ENCODE results near the gene TFF3.

Gene TFF3

DNA sequence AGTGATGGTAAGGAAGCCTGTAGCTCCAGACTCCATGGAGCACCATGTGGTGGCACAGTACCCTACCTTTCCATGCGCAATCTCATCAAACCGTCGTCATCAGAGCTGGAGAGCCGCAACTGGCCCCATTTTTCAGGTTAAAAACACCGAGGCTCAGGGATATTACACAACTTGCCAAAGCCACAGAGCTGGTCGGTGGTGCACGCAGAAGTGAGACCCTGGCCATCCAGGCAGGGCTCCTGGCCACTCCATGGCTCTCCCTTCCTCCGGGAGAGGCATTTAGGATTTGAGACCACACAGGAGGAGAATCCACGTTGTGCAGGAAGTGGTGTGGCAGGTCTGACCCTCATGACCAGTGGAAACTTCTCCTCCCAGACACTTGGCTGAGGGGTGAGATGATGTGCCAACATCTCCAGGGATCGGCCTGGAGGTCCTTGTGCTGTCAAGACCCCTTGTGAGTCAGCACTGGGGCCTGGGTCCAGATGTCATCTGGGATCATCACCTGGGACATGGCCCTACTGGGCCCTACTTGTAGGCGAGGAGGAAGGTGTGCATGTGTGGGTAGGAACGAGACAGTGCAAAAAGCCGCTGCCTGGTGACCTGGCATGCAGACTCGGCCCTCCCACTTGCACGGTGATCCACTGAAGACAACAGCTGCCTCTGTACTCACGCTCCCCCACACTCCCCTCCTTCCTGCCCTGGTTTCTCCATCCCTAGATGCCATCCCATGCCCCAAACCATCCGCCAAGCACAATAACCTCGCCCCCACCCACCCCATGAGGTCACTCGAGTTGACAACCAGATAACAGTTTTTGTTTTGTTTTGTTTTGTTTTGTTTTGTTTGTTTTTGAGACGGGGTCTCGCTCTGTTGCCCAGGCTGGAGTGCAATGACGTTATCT is 10.4 kb downstream of the TFF3 start:
- H3K4ac ChIP-seq (ENCODE audit: low read depth in 1 of 2, low read length in 2 of 2) = no peak overlapping the region
- H2BK15ac ChIP-seq (ENCODE audit: low read depth, poor library complexity, severe bottlenecking) = no peak overlapping the region
- H2BK120ac ChIP-seq (ENCODE audit: low read depth, low read length) = no peak overlapping the region
- no peak overlapping the region for H4K8ac ChIP-seq (ENCODE audit: low read length)
- H3K79me1 ChIP-seq (replicated peaks; ENCODE audit: low read length, poor library complexity, severe bottlenecking) = no peaks in the 10 kb centered on the region
- no peak overlapping the region for H3K4me2 ChIP-seq (ENCODE audit: low read length, poor library complexity, severe bottlenecking)
- H3K4me1 ChIP-seq (ENCODE audit: control insufficient read depth, insufficient read depth, low read depth, low read length) = peaks cover 9% of the 10 kb centered on the region
- H3K9ac ChIP-seq (ENCODE audit: low read length) = no peak overlapping the region
- no peak overlapping the region for H3K27ac ChIP-seq (ENCODE audit: low read length, poor library complexity, severe bottlenecking)
- peaks cover 56 to 88% of the 10 kb centered on the region in 2 experiments for H3K27me3 ChIP-seq (ENCODE audit: control insufficient read depth in 1 of 2, insufficient read depth in 1 of 2, low read length in 2 of 2)
- H4K91ac ChIP-seq (ENCODE audit: low read length) = no peak overlapping the region
- H3K4me3 ChIP-seq (ENCODE audit: insufficient read depth in 1 of 2, low read depth in 1 of 2, low read length in 2 of 2) = no peak overlapping the region
- H2BK5ac ChIP-seq (ENCODE audit: low read depth, low read length, poor library complexity, severe bottlenecking) = no peak overlapping the region
- no peak for DNase-seq
- H3K23ac ChIP-seq (ENCODE audit: low read length in 2 of 2) = no peak overlapping the region
- no peaks in the 10 kb centered on the region for H3K36me3 ChIP-seq (ENCODE audit: control insufficient read depth in 1 of 2, insufficient read depth in 2 of 2, low read depth in 1 of 2, low read length in 2 of 2)
- no peak overlapping the region for H2AFZ ChIP-seq (ENCODE audit: low read depth, low read length)
- H3K9me3 ChIP-seq (ENCODE audit: control insufficient read depth, low read length) = no peaks in the 10 kb centered on the region
- H2AK5ac ChIP-seq (ENCODE audit: low read length, severe bottlenecking) = no peak overlapping the region
- H3K18ac ChIP-seq (ENCODE audit: low read depth in 1 of 2, low read length in 2 of 2) = no peak overlapping the region
- WGBS = 87% methylated on average over 19 of the region's 22 CpGs
- no peak overlapping the region for H2BK12ac ChIP-seq (ENCODE audit: low read length in 2 of 2)
- no peak overlapping the region for H3K14ac ChIP-seq (ENCODE audit: low read length in 2 of 2)

GRCh38 chr21:42303443-42303842 is 11.8 kb downstream of the TFF3 start:
- Histone ChIP-seq H3K14ac (ENCODE audit: low read length in 2 of 2) (no peak overlapping the region), H4K8ac (ENCODE audit: low read length) (no peak overlapping the region)
- WGBS = 81% methylated on average over 2 of the region's 3 CpGs

DNA sequence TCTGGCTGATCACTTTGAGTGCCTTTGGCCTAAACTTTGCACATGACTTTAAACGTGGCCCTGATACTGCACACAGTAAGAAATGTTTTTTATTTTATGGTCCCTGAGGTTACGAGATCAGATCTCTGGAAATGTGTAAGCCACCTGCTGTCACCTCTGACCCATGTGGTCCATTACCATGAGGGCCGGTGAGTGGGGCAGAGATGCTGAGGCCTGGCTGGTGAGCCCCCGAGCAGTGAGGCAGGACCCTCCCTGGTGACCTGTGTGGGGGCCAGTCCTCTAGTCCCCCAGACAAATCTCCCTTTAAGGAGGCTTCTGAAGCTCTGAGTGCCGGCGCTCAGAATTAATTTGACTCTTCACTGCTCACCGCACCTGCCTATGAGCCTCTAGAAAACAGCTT is 12.4 kb downstream of the TFF3 start:
- Histone ChIP-seq H3K4me1 (ENCODE audit: control insufficient read depth, insufficient read depth, low read depth, low read length) (peaks cover 5% of the 10 kb centered on the region), H2AK5ac (ENCODE audit: low read length, severe bottlenecking) (no peak overlapping the region), H4K91ac (ENCODE audit: low read length) (no peak overlapping the region), H3K27me3 (ENCODE audit: control insufficient read depth in 1 of 2, insufficient read depth in 1 of 2, low read length in 2 of 2) (peaks cover 67 to 85% of the 10 kb centered on the region in 2 experiments), H3K27ac (ENCODE audit: low read length, poor library complexity, severe bottlenecking) (no peak overlapping the region), H3K9me3 (ENCODE audit: control insufficient read depth, low read length) (no peaks in the 10 kb centered on the region), H3K79me1 (replicated peaks; ENCODE audit: low read length, poor library complexity, severe bottlenecking) (no peaks in the 10 kb centered on the region), H2BK15ac (ENCODE audit: low read depth, poor library complexity, severe bottlenecking) (no peak overlapping the region), H3K4me2 (ENCODE audit: low read length, poor library complexity, severe bottlenecking) (no peak overlapping the region), H3K4ac (ENCODE audit: low read depth in 1 of 2, low read length in 2 of 2) (no peak overlapping the region), H2BK5ac (ENCODE audit: low read depth, low read length, poor library complexity, severe bottlenecking) (no peak overlapping the region), H3K18ac (ENCODE audit: low read depth in 1 of 2, low read length in 2 of 2) (no peak overlapping the region), H2BK120ac (ENCODE audit: low read depth, low read length) (no peak overlapping the region), H3K14ac (ENCODE audit: low read length in 2 of 2) (no peak overlapping the region), H2AFZ (ENCODE audit: low read depth, low read length) (no peak overlapping the region), H3K36me3 (ENCODE audit: control insufficient read depth in 1 of 2, insufficient read depth in 2 of 2, low read depth in 1 of 2, low read length in 2 of 2) (no peaks in the 10 kb centered on the region), H3K4me3 (ENCODE audit: insufficient read depth in 1 of 2, low read depth in 1 of 2, low read length in 2 of 2) (no peak overlapping the region), H4K8ac (ENCODE audit: low read length) (no peak overlapping the region), H3K9ac (ENCODE audit: low read length) (no peak overlapping the region), H2BK12ac (ENCODE audit: low read length in 2 of 2) (no peak overlapping the region), H3K23ac (ENCODE audit: low read length in 2 of 2) (no peak overlapping the region)
- no peak for DNase-seq
- 76% methylated on average over 7 of the region's 7 CpGs for WGBS

More at GRCh38 chr21:42303443-42303842, 11.8 kb downstream of the TFF3 start:
- H3K79me1 ChIP-seq (replicated peaks; ENCODE audit: low read length, poor library complexity, severe bottlenecking) = no peaks in the 10 kb centered on the region
- H3K27ac ChIP-seq (ENCODE audit: low read length, poor library complexity, severe bottlenecking) = no peak overlapping the region
- H3K9me3 ChIP-seq (ENCODE audit: control insufficient read depth, low read length) = no peaks in the 10 kb centered on the region
- no peak overlapping the region for H3K23ac ChIP-seq (ENCODE audit: low read length in 2 of 2)
- H3K4me1 ChIP-seq (ENCODE audit: control insufficient read depth, insufficient read depth, low read depth, low read length) = peaks cover 4% of the 10 kb centered on the region
- no peak overlapping the region for H2BK120ac ChIP-seq (ENCODE audit: low read depth, low read length)
- H2AK5ac ChIP-seq (ENCODE audit: low read length, severe bottlenecking) = no peak overlapping the region
- H3K4me3 ChIP-seq (ENCODE audit: insufficient read depth in 1 of 2, low read depth in 1 of 2, low read length in 2 of 2) = no peak overlapping the region
- no peak overlapping the region for H2AFZ ChIP-seq (ENCODE audit: low read depth, low read length)
- H3K4me2 ChIP-seq (ENCODE audit: low read length, poor library complexity, severe bottlenecking) = no peak overlapping the region
- H3K18ac ChIP-seq (ENCODE audit: low read depth in 1 of 2, low read length in 2 of 2) = no peak overlapping the region
- no peak overlapping the region for H3K4ac ChIP-seq (ENCODE audit: low read depth in 1 of 2, low read length in 2 of 2)
- H4K91ac ChIP-seq (ENCODE audit: low read length) = no peak overlapping the region
- no peak overlapping the region for H2BK15ac ChIP-seq (ENCODE audit: low read depth, poor library complexity, severe bottlenecking)
- DNase-seq = no peak
- no peak overlapping the region for H2BK12ac ChIP-seq (ENCODE audit: low read length in 2 of 2)
- H2BK5ac ChIP-seq (ENCODE audit: low read depth, low read length, poor library complexity, severe bottlenecking) = no peak overlapping the region
- no peaks in the 10 kb centered on the region for H3K36me3 ChIP-seq (ENCODE audit: control insufficient read depth in 1 of 2, insufficient read depth in 2 of 2, low read depth in 1 of 2, low read length in 2 of 2)
- peaks cover 69 to 87% of the 10 kb centered on the region in 2 experiments for H3K27me3 ChIP-seq (ENCODE audit: control insufficient read depth in 1 of 2, insufficient read depth in 1 of 2, low read length in 2 of 2)
- H3K9ac ChIP-seq (ENCODE audit: low read length) = no peak overlapping the region

- Histone ChIP-seq H3K27me3 (ENCODE audit: control insufficient read depth in 1 of 2, insufficient read depth in 1 of 2, low read length in 2 of 2) (peaks cover 72 to 86% of the 10 kb centered on the region in 2 experiments), H3K23ac (ENCODE audit: low read length in 2 of 2) (no peak overlapping the region), H4K8ac (ENCODE audit: low read length) (no peak overlapping the region), H3K4me2 (ENCODE audit: low read length, poor library complexity, severe bottlenecking) (no peak overlapping the region), H3K14ac (ENCODE audit: low read length in 2 of 2) (no peak overlapping the region), H3K9me3 (ENCODE audit: control insufficient read depth, low read length) (no peaks in the 10 kb centered on the region), H2AFZ (ENCODE audit: low read depth, low read length) (no peak overlapping the region), H2BK120ac (ENCODE audit: low read depth, low read length) (no peak overlapping the region), H3K4ac (ENCODE audit: low read depth in 1 of 2, low read length in 2 of 2) (no peak overlapping the region), H2BK12ac (ENCODE audit: low read length in 2 of 2) (no peak overlapping the region), H3K4me1 (ENCODE audit: control insufficient read depth, insufficient read depth, low read depth, low read length) (peaks cover 5% of the 10 kb centered on the region), H3K18ac (ENCODE audit: low read depth in 1 of 2, low read length in 2 of 2) (no peak overlapping the region), H2AK5ac (ENCODE audit: low read length, severe bottlenecking) (no peak overlapping the region), H2BK5ac (ENCODE audit: low read depth, low read length, poor library complexity, severe bottlenecking) (no peak overlapping the region), H3K27ac (ENCODE audit: low read length, poor library complexity, severe bottlenecking) (no peak overlapping the region), H3K4me3 (ENCODE audit: insufficient read depth in 1 of 2, low read depth in 1 of 2, low read length in 2 of 2) (no peak overlapping the region), H3K9ac (ENCODE audit: low read length) (no peak overlapping the region), H4K91ac (ENCODE audit: low read length) (no peak overlapping the region), H3K36me3 (ENCODE audit: control insufficient read depth in 1 of 2, insufficient read depth in 2 of 2, low read depth in 1 of 2, low read length in 2 of 2) (no peaks in the 10 kb centered on the region), H2BK15ac (ENCODE audit: low read depth, poor library complexity, severe bottlenecking) (no peak overlapping the region), H3K79me1 (replicated peaks; ENCODE audit: low read length, poor library complexity, severe bottlenecking) (no peaks in the 10 kb centered on the region)
- no peak for DNase-seq
- WGBS = 78% methylated on average over 12 of the region's 12 CpGs
These were observed 13.0 kb downstream of the TFF3 start for GRCh38 chr21:42302076-42302650.

All from mesenchymal stem cell (in vitro differentiated cells and primary cell).